Stimulated activated CD4-positive, alpha-beta T cell treated with anti-CD3 and anti-CD28 coated beads, Interleukin-1b, Interleukin-23, amount 100 ng/mL, for 24 hours (primary cell): ENCODE measurements around the gene ITPR2.

Source experiments
- DNase-seq, 4 experiments: peaks; one replicate each; pipeline ENCODE4 v3.0.0-alpha.2; 2020; ENCODE audit warnings: low read depth in 4 of 4, low spot score in 1 of 4

The ITPR2 gene

GRCh38 chr12:26580619-26581018 is 252.4 kb downstream of the ITPR2 start:
- DNase-seq, result no peak

- DNase-seq, result no peak
Measured at GRCh38 chr12:26576266-26576665, 256.7 kb downstream of the ITPR2 start.

DNA sequence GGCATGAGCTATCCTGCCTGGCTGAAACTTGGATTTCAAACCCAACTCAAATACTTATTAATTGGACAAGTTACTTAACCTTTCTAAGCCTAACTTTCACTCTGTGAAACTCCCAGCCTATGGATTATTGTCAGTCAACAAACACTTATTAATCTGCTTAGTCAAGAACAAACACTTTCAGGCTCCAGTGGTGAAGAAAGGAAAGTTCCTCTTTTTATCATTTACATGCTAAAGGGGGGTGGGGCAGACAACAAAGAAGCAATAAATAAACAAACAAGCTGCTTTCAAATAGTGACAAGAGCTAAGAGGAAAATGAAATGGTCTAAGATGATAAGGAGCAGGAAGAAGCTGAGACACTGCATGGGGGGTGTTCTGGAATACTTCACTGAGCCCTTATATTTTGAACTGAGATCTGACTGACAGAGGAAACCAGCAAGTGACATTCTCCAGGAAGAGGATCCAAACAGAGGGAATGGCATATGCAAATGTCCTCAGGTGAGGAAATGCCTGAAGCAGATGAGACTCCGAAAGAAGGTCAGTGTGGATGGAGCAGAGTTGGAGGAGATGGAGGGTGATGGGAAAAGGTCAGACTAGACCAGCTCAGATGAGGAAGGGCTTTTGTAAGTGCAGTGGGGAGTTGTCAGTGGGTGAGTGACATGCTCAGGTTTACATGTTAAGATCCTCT is 259.6 kb downstream of the ITPR2 start:
- no peak for DNase-seq

DNA sequence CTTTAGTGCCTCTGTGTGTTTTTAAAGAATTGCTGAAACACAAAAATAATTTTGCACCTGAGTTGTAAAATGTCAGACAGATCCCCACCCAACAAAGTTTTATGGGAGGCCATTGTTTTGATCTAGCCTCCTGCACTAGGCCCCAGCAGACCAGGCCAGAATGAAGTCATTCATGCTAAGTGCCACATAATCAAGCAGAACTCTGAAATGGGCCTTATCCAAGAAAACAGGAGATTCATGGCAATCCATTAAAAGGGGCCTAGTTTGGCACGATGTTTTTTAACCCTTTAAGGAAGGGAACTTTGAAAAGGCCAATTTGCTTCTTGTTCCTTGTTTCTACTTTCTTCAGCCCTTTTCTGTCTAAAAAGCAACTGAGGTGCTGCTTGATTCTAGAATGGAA is 260.9 kb downstream of the ITPR2 start:
- DNase-seq, result no peak

- no peak for DNase-seq
Measured at GRCh38 chr12:26571560-26571959, 261.4 kb downstream of the ITPR2 start.

DNA sequence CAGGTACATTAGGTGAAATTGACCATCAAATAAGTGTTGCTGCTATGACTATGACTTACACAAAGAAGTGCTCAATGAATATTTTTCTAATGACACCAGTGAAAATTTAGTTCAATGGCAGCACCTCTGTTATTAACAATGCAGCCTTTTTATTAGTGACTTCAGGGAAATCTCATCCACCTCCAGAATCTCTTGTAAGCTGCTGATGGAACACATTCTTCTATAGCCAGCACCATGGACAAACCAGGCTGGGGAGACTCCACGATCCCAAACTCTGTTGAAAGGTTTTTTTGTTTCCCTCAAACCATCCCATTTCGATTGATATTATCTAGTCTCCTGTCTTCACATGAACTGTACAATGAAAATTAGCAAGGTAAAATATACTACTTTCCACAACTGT is 265.9 kb downstream of the ITPR2 start:
- no peak for DNase-seq

DNA sequence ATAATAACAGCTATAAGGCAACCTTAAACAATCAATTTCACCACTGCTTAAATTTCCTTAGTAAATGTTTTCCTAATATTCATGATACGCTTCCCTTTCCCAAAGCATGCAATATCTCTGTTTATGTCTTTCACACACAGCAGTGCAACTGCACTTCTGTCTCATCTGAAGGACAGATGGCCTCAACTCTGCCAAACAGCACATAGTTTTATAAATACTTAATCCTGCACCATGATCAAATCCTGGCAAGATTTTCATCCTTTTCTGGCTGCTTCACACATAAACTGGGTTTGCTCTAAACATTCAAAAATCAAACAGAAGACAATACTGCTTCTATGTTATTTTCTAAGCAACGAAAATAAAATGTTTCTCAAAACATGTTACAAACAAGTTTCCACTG is 266.3 kb downstream of the ITPR2 start:
- no peak for DNase-seq

- DNase-seq, result no peak
Measured at GRCh38 chr12:26566186-26566585, 266.8 kb downstream of the ITPR2 start.

GRCh38 chr12:26564391-26564790 is 268.6 kb downstream of the ITPR2 start:
- no peak for DNase-seq

- no peak for DNase-seq
Measured at GRCh38 chr12:26563552-26563951, 269.4 kb downstream of the ITPR2 start.

DNA sequence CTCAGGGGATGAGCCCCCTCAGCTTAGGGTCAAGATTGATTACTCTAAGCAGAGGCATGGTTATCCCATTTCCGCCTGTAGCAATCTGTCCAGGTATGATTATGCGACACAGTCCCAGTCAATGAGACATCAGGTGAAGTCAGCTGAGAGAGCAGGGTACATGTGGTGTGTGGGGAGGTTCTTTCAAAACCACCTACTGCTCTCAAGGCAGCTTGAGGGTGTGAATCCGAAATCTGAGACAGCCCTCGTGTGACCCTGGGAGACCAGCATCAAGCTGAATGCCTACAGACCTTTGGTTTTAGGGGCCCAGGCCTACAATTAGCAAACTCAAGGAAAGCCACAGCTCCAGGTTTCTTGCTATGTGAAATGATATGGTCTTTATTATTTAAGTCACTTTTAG is 275.7 kb downstream of the ITPR2 start:
- DNase-seq, result no peak

DNA sequence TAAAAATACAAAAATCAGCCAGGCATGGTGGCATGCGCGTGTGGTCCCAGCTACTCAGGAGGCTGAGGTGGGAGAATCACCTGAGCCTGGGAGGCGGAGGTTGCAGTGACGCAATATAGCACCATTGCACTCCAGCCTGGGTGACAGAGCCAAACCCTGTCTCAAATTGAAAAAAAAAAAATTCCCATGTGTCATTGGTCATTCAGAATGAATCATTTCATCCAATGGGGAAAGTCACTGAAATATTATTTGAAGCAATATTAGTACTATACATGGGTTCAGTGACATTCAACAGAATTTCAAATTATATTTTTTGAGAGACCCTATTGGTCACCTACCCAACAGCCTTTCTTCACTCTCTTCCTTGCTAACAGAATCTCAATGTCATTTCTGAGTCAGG is 276.1 kb downstream of the ITPR2 start:
- DNase-seq, result no peak

DNA sequence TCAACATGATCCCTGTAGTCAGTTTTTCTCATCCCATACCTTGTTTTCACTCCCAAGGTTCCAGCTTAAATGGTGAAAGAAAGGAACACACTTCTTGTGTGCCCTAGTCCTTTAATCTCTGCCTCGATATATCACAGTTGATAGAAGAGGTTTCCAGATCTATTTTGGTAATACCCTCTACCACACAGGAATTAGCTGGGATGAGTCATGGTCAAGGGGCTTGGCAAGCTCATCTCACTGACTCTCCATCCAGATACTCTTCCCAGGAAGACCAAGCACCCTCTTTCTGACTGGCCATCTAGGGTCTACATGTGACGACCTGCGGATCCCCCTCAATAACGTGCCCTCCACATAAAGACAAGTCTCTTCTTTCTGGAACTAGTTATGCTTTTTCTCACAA is 277.9 kb downstream of the ITPR2 start:
- no peak for DNase-seq

DNA sequence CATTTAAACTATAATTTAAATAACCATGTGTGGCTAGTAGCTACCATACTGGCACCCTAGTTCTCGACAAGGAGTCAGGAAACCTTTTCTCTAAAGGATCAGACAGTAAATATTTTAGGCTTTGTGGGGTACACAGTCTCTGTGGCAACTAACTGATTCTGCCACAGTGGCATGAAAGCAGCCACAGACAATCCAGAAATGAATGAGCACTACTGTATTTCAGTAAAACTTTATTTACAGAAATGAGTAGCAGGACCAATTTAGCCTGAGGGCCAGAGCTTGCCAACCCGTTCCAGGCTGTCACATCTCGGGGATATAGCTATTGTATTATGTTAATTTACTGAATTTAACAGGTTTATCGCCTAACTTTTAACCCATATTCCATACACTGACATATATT is 278.7 kb downstream of the ITPR2 start:
- no peak for DNase-seq

DNA sequence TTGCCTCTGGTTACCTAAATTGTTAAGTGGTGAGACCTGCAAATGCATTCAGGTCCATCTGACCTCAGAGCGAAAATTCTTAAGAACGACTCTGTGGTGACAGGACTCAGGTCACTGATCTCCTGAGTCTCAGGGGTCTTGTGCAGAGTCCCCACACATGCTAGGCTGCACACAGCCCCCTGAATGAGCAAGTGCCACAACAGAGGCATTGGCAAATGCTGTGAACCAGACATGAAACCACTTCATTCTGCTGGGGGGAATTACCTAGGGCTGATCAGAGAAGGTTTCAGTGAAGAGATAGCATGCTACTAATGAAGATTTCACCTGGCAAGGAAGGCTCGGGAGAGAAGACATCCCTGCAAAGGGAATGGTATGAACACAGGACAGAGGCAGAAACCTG is 281.6 kb downstream of the ITPR2 start:
- no peak for DNase-seq

- no peak for DNase-seq
Measured at GRCh38 chr12:26548227-26548626, 284.8 kb downstream of the ITPR2 start.

- no peak for DNase-seq
Measured at GRCh38 chr12:26546535-26547314, 286.3 kb downstream of the ITPR2 start.

DNA sequence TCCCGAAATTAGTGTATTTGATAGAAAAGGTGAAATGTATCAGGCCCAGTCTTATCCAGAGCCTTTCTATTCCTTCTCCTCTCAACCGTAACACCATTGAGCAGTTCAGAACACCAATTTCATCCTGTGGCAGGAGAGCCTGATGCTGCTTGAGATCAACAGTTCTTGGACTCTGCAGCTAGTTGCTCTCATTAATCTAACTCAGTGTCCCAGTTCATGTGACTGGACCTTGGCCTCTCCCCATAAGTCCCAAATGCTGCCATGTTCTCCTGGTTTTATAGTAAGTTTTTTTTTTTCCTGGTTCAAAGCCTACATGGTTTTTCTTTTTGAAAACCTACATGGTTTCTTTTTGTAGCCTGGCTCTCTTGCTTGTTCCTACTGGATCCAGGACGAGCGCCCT is 293.9 kb downstream of the ITPR2 start:
- no peak for DNase-seq

DNA sequence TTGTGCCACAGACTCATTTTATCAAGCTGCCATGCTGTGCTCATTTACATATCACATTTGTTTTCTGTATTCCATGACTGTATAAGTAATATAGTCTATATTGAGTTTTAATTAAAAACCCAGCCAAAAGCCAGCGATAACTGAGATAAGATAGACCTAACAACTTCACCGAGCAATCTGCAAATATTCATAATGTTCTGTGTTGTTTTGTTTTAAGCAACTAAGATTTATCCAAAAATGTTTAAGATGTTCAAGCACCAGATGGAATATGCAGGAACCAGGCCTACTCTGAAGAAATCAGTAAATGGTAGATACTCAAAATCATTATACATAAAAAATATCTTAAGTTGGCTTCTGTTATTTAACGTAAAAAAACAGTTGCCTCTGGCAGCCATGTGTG is 295.3 kb downstream of the ITPR2 start:
- DNase-seq, result no peak

- no peak for DNase-seq
Measured at GRCh38 chr12:26537126-26537525, 295.9 kb downstream of the ITPR2 start.

DNA sequence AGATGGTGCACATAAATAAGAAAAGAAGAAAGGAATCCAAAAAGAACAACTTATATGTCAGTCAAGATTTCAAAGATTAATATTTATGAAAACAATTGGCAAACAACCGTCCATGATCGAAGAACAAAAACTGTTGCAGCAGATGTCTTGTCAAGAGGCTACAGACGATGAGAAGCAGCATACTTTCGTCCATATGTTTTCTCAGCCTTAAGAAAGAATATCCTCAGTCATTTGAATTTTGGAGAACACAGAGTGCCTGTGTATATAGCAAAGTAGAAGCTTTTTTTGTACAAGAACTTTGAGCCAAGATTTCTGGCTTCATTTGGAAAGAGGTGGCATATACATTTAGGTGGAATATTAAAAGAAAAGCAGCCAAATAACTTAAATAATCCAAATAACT is 297.2 kb downstream of the ITPR2 start:
- DNase-seq, result no peak

GRCh38 chr12:26534071-26534470 is 298.9 kb downstream of the ITPR2 start:
- DNase-seq, result no peak

GRCh38 chr12:26533211-26533610 is 299.8 kb downstream of the ITPR2 start:
- no peak for DNase-seq
